Measurements from ENCODE around the gene ARL4D. TPM values are rescaled to one million over a fixed set of nuclear protein-coding genes. Genes with fewer than 3 reads are reported as not detected.
A peak's percentile ranks its signal among the peaks of the same experiment; 100 is the strongest.

ARL4D gene
- 10 to 100 TPM in 1 of 2 donors, 1 to 10 TPM in 1; 5.5 to 24.1 TPM for total RNA-seq

GRCh38 chr17:43398724-43399595, at the start of gene ARL4D:
ARL4D (plus strand) TSS chr17:43398993; CDS start chr17:43399733, 740 bp downstream.
- peak; percentile 93 for DNase-seq (ENCODE audit: low spot score)
- no peaks in the 10 kb centered on the region for H3K9me3 ChIP-seq
- peaks cover 0 to 33% of the 10 kb centered on the region in 2 donors for H3K4me1 ChIP-seq
- H3K36me3 ChIP-seq: no peaks in the 10 kb centered on the region
- TF ChIP-seq CTCF (IDR thresholded peaks at IDR 0.05): peak in 1 of 2 donors; percentile 14
- no peaks in the 10 kb centered on the region for H3K27me3 ChIP-seq
- peak within 1 kb of the TSS; percentile 79 to 92 for H3K27ac ChIP-seq
- peak within 1 kb of the TSS; percentile 50 to 94 for H3K4me3 ChIP-seq

DNA sequence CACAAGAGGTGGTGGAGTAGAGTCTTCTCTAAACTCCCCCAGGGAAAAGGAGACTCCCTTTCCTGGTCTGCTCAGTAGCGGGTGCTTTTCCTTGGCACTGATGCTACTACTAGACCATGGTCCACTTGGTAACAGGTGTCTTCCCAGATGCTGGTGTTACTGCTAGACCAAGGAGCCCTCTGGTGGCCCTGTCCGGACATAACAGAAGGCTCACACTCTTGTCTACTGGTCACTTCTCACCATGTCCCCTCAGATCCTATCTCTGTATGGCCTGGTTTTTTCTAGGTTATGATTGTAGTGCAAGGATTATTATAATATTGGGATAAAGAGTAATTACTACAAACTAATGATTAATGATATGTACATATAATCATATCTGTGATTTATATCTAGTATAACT, 49.7 kb upstream of the ARL4D start:
- Histone ChIP-seq H3K27ac (no peak overlapping the region), H3K27me3 (no peaks in the 10 kb centered on the region), H3K4me1 (peaks cover 0 to 7% of the 10 kb centered on the region in 2 donors), H3K4me3 (no peak overlapping the region), H3K9me3 (peaks cover 20 to 31% of the 10 kb centered on the region in 2 donors), H3K36me3 (no peaks in the 10 kb centered on the region)
- no peak for TF ChIP-seq CTCF (IDR thresholded peaks at IDR 0.05)
- DNase-seq (ENCODE audit: low spot score): no peak

DNA sequence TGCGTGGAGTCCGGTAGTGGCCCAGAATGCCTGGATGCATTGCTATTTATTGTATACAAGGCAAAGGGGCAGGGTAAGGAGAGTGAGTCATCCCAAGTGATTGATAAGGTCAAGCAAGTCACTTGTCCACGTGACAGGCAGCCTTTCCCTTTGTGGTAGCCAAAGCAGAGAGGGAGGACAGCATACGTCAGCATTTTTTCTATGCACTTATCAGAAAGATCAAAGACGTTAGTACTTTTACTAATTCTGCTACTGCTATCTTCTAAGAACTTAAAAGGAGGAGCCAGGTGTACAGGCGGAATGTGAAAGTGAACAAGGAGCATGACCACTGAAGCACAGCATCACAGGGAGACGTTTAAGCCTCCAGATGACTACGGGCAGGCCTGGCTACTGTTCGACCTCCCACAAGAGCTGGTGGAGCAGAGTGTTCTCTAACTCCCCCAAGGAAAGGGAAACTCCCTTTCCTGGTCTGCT, 47.9 kb upstream of the ARL4D start:
- Histone ChIP-seq H3K9me3 (peaks cover 20 to 31% of the 10 kb centered on the region in 2 donors), H3K4me1 (peaks cover 0 to 7% of the 10 kb centered on the region in 2 donors), H3K27me3 (no peaks in the 10 kb centered on the region), H3K36me3 (no peaks in the 10 kb centered on the region), H3K27ac (no peak overlapping the region), H3K4me3 (no peak overlapping the region)
- no peak for DNase-seq (ENCODE audit: low spot score)
- TF ChIP-seq CTCF (IDR thresholded peaks at IDR 0.05): no peak

- no peak overlapping the region for H3K27ac ChIP-seq
- no peaks in the 10 kb centered on the region for H3K27me3 ChIP-seq
- no peak for TF ChIP-seq CTCF (IDR thresholded peaks at IDR 0.05)
- DNase-seq (ENCODE audit: low spot score): no peak
- no peak overlapping the region for H3K4me3 ChIP-seq
- H3K4me1 ChIP-seq: peaks cover 0 to 7% of the 10 kb centered on the region in 2 donors
- peaks cover 20 to 31% of the 10 kb centered on the region in 2 donors for H3K9me3 ChIP-seq
- H3K36me3 ChIP-seq: no peaks in the 10 kb centered on the region
Measured at GRCh38 chr17:43351691-43352090, 47.1 kb upstream of the ARL4D start.

GRCh38 chr17:43352579-43353331, 46.0 kb upstream of the ARL4D start:
- H3K4me3 ChIP-seq: no peak overlapping the region
- TF ChIP-seq CTCF (IDR thresholded peaks at IDR 0.05): no peak
- peaks cover 0 to 7% of the 10 kb centered on the region in 2 donors for H3K4me1 ChIP-seq
- H3K36me3 ChIP-seq: no peaks in the 10 kb centered on the region
- H3K9me3 ChIP-seq: peaks cover 16 to 22% of the 10 kb centered on the region in 2 donors
- no peak for DNase-seq (ENCODE audit: low spot score)
- no peaks in the 10 kb centered on the region for H3K27me3 ChIP-seq
- no peak overlapping the region for H3K27ac ChIP-seq
